Skin of body (tissue), 2 donors: ENCODE results near the gene C8A. TPM values are rescaled to one million over a fixed set of nuclear protein-coding genes. Genes with fewer than 3 reads are reported as not detected.

Source experiments
- DNase-seq: peaks from one replicate; lab custom pipeline; 2025; lab: John Stamatoyannopoulos, UW
- total RNA-seq: library from RNA; depleted of rRNA; stranded (reverse); fragments of >200 nt; gene quantifications from one replicate; pipeline ENCODE4 v1.2.3, GENCODE V29; 2014

C8A gene
- total RNA-seq, 1 donor from 2014 or later = not detected

- DNase-seq = no peak
Observed at GRCh38 chr1:56890229-56890628, 35.6 kb downstream of the C8A start.

DNA sequence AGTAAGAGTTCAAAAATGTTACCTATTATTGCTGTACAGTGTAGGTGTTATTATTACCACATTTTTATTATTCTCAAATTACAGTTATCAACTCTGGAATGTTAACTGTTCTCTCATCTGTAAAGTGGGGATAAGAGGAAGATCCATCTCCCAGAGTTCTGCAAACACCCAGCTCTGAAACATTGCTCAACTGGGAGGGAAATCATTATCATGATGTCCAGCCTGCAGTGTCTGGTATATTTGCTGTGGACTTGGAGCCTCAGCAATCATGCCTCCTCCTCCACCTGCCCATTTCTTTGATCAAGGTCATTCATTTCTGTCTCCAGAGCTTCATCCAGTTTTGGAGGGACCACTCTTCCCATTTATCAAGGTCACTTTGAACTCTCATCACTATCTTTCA is 39.4 kb downstream of the C8A start:
- no peak for DNase-seq

- no peak for DNase-seq
Observed at GRCh38 chr1:56897150-56898004, 42.8 kb downstream of the C8A start.

DNA sequence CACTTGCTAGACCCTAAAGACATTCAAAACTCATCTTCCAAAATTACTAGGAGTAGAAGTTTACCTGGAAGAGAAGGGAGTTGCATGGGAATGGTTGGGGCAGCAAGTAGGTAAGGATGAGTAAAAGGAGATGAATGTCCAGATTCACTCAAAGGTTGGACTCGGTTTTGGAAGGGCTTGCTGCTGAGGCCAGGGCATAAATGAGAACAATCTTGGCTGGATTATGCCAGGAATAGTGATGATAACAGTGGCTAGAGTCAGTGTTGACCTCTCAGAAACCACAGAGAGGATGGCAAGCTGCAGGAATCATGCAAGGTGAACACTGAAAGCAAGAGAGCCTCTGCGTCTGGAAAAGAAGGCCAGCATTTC is 43.4 kb downstream of the C8A start:
- no peak for DNase-seq

DNA sequence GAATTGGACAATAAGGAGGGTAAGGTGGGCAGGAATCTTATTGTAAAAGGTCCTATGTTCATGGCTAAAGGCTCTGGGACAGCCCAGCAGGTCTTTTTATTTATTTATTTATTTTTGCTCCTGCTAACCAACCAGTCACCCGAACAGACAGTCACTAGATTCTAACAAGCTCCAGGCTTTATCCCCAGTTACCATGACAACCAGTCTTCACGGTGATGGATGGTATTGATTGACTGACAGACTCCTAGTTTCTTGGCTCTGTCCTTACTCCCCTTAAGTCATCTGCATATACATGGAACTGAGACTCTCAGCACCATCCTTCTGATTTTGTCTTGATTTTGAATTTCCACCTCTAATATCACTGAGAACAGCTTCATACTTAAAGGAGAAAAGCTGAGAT is 44.3 kb downstream of the C8A start:
- DNase-seq = no peak

DNA sequence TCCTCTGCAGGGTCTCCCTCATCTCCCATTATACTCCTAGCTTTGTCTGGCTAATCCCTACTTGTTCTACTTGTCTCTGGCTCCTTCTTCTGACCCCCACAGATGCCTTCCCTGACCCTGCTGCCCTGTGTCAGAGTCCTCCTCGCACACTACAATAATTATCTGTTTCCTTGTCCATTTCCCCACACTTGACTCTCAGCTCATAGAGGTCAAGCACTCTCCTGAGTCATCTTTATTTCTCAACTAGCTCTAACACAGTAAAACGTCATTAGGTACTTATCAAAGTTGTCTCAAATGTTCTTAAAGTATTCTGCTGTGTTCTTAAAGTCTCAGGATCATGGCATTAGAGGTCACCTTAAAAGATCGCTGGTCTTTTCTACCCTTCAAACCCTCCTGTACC is 47.1 kb downstream of the C8A start:
- DNase-seq = no peak

DNA sequence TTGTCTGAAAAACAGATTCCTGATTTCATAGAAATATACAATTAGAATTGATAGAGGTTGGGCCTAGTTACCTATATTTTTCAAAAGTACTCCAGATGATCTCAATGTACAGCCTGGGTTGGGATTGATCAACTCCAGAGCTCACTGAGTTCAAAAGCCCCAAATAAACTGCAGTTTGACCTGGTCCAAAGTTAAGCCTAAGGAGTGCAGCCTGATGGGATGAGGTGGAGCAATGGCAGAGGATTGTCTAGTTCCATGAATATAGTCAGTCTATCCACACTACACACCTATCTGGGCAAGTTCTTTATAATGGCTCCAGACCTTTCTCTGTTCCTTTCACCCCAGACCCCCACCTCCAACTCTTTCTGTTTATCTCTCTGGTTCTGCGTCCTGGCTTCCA is 49.2 kb downstream of the C8A start:
- no peak for DNase-seq

GRCh38 chr1:56904663-56905397 is 50.2 kb downstream of the C8A start:
- no peak for DNase-seq

- DNase-seq = no peak
Observed at GRCh38 chr1:56905667-56906066, 51.1 kb downstream of the C8A start.

DNA sequence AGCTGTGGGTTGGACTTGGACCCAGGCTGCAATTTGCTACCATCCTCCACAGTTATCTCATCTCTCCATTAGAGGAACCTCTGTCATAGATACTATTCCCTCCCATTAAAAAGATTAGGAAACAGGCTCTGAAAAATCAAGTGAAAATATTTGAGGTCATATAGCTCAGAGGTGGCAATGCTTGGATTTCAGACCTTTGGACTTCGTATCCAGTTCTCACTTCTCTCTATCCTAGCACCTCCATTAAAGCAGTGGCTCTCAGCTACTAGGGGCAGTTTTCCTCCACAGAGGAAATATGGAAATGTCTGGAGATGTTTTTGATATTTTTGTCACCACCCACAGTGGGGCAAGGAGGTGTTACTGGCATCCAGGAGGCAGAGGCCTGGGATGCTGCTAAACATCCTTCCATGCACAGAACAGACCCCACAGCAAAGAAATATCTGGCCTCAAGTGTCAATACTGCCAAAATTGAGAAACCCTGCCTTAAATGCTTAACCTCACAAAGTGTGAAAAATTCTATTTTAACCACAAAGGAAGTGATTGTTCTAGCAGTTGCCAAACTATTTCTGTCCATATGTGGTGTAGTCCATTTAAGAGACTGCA is 54.1 kb downstream of the C8A start:
- no peak for DNase-seq

- no peak for DNase-seq
Observed at GRCh38 chr1:56910441-56910985, 55.9 kb downstream of the C8A start.

- DNase-seq = no peak
Observed at GRCh38 chr1:56911098-56911938, 56.7 kb downstream of the C8A start.

DNA sequence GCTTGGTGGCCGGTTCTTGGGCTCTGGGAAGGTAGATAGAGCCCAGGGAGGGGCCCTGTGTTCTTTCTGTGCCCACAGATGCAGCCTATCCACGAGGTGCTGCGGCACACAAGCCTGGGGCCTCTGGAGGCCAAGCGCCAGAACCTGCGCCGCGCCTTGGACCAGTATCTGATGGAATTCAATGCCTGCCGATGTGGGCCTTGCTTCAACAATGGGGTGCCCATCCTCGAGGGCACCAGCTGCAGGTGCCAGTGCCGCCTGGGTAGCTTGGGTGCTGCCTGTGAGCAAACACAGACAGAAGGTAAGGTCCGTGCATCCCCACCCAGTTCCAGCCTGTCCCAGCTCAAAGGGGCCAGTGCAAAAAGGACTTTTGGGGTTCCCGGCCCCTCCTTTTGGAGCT is 57.7 kb downstream of the C8A start:
- no peak for DNase-seq

GRCh38 chr1:56915960-56916359 is 61.4 kb downstream of the C8A start:
- DNase-seq = no peak

DNA sequence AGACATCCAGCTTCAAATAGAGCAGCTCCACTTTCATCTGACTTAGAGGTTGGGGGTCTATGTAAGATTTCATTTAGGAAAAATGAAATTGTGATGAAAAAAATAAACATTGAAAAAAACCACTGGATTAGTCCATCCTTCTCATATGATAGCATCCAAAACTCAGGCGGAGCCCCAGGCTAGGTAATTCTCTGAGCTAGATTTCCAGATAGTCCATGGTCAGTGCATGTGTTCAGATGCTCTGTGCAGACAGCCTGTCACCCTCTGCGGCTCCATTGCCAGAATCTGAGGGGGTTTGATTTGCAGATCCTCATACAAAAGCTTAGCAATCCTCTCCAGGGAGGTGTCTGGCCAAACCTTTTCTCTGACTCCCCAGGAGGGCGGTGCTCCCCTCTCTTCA is 62.0 kb downstream of the C8A start:
- no peak for DNase-seq

DNA sequence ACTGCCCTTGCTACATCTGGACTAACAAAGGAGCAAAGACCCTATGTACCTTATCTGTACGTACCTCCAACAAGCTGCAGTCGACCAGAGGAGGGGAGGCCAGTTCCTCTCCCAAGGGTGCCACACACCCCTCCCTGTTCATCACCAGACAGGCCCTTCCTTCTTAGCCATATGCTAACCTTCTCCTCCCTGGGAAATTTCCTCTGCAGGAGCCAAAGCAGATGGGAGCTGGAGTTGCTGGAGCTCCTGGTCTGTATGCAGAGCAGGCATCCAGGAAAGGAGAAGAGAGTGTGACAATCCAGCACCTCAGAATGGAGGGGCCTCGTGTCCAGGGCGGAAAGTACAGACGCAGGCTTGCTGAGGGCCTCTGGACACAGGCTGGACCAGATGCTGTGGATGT is 62.8 kb downstream of the C8A start:
- DNase-seq = no peak

GRCh38 chr1:56920591-56921001 is 66.0 kb downstream of the C8A start:
- no peak for DNase-seq

DNA sequence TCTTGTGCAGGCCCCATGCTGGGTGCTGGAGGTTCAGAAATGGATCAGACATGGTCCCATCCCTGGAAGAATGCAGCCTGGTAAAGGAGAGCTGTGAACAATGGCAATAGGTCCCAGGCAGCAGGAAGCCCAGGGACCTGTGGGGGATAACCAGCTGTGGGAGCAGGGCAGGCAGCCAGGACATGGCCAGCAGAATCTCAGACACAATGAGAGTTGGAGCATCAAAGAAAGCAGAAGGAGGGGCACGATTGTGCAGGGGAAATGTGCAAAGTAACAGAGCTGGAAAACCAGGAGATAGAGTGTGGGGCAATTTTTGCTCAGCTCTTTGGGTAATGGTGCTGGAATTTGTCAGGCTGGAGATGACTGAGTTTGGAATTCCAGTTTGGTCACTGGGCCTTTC is 66.9 kb downstream of the C8A start:
- DNase-seq = no peak

DNA sequence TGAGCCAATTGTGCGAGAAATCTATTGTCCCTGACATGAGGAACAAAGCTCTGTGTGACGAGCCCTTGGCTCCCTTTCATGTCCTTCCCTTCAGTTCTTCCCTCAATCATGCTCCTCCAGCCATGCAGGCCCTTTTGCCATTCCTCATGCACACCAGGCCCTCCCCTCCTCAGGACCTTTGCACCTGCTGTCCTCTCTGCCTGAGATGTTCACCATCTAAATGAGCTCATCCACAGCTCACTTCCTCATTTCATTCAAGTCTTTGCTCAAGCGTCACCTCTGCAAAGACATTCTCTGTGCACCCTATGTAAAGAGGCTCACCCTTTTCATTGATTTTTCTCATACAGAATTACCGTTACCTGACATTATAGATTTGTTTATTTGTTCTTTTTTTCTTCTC is 67.5 kb downstream of the C8A start:
- no peak for DNase-seq

DNA sequence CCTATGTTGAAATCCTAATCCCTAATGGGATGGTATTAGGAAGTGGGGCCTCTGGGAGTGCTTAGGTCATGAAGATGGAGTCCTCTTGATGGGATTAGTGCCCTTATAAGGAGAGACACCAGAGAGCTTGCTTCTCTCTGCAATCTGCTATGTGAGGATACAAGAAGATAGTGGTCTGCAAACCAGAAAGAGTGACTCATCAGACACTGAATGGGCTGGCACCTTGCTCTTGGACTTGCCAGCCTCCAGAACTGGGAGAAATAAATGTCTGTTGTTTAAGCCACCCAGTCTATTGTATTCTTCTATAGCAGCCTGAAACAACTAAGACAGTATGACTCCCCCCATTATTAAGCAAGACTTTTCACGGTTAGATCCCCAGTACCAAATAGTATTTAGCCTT is 67.9 kb downstream of the C8A start:
- no peak for DNase-seq

DNA sequence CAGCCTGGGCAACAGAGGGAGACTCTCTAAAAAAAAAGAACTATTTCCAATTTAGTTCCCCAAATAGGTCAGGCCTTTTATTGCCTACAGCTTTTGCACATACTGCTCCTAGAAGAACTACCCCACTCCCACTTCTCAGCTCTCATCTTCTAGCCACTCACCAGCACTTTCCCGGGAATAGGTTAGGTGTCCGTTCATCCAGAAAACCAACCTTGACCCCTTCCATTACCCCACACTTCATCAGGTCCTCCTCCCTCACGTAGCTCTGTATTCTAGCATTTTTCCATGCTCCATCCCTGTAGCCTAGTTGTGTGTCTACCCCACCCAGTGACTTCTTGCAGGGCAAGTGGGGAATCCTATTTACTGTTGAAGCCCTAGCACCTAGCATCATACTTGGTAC is 68.6 kb downstream of the C8A start:
- DNase-seq = no peak
